Pancreas (tissue), 10 donors: Measurements from ENCODE around the gene TMEM269. TPM values are rescaled to one million over a fixed set of nuclear protein-coding genes. Genes with fewer than 3 reads are reported as not detected.
"Not testable (repeated sequence)": the region's sequence is repeated elsewhere in the genome, so short reads cannot be mapped to it uniquely, and the experiment has no call there.

ENCODE experiments used
- ATAC-seq, 4 donors: fragments of 200-7000 bp; cut with Tn5 transposase; one replicate each; pipeline versions ENCODE4 v1.8.0 to v1.9.1; 2020; ENCODE audit warnings: mild to moderate bottlenecking in 4 of 4, moderate library complexity in 4 of 4
- DNase-seq, 6 donors: peaks; one replicate each; pipeline ENCODE4 v3.0.0-alpha.2; 2020
- FAIRE-seq: peaks from 2 replicates; lab custom pipeline; 2012; peaks lifted over from hg19 to GRCh38; lab: Jason Lieb, UNC
- H3K27ac ChIP-seq, 4 donors: fragments of 200-600 bp; sonication (generic); 1 replicate in 3 of 4; 2 replicates in 1 of 4; pipeline versions ENCODE4 v1.5.0 to v1.8.0; 2020
- H3K27me3 ChIP-seq, 4 donors: fragments of 200-600 bp; one replicate each; pipeline ENCODE4 v1.8.0; 2021
- H3K36me3 ChIP-seq, 3 donors: fragments of 200-600 bp; sonication (generic) in 1 of 3; one replicate each; pipeline versions ENCODE4 v1.5.0 to v1.8.0; 2020 to 2021
- H3K4me1 ChIP-seq, 3 donors: fragments of 200-600 bp; one replicate each; pipeline ENCODE4 v1.8.0; 2021
- H3K4me3 ChIP-seq, 4 donors: fragments of 200-600 bp; sonication (generic) in 2 of 4; one replicate each; pipeline versions ENCODE4 v1.5.0 to v1.8.0; 2020 to 2021
- H3K9me3 ChIP-seq, 4 donors: fragments of 200-600 bp; one replicate each; pipeline ENCODE4 v1.8.0; 2021
- WGBS, 2 donors: extraction: QIAGEN DNeasy Blood & Tissue Kit; methylation state at CpG; one replicate each; pipeline ENCODE4 v1.1.7; 2013; 5-methylcytosine and 5-hydroxymethylcytosine counted together
- intact Hi-C, 3 donors: fragments of 100-400 bp; cut with DNase I; formaldehyde crosslinking; loops; one replicate each; pipeline versions ENCODE4 v1.11.1 to v1.14.2; 2022
- polyA plus RNA-seq, 2 donors: library from polyadenylated mRNA; stranded (reverse); fragments of 200-250 nt; gene quantifications; one replicate each; pipeline ENCODE4 v1.2.3, GENCODE V29; 2013
- total RNA-seq, 6 donors: library from RNA; stranded (reverse); fragmentation: NEBNext Ultra II Directional in 4 of 6; extraction: Animal tissue kit (Norgen Biotek cat#: 25700) in 4 of 6; gene quantifications; one replicate each; pipeline versions ENCODE4 v1.2.1 to v1.2.4, GENCODE V29; 2021 to 2023
- TF ChIP-seq, protein P1 (sequence below), 4 donors: fragments of 200-600 bp; sonication (generic) in 3 of 4; IDR thresholded peaks; one replicate each; pipeline versions ENCODE4 v1.5.0 to v1.8.0; 2021; ENCODE audit warnings: antibody characterized with exemption in 4 of 4
- donor health status: healthy with polysubstance abuse.
- donor health status: DM: no; HTN: no; CAD: no; lungs with moderate emphysema.
- donor health status: DM: no; HTN: no; CAD: no.
- donor health status: control.
- donor health status: control.
- donor health status: Bipolar disorder and iron deficiency.
- donor health status: DM: yes; HTN: yes; CAD: no.
- donor health status: DM: no; HTN: no; CAD: no.
- donor health status: DM: no; HTN: no; CAD: no.
- donor health status: DM: yes; HTN: yes; CAD: no.

Gene TMEM269
- total and polyA plus RNA-seq, 8 donors: 0.04 to 0.35 (median 0.21) TPM; not detected in 4

DNA sequence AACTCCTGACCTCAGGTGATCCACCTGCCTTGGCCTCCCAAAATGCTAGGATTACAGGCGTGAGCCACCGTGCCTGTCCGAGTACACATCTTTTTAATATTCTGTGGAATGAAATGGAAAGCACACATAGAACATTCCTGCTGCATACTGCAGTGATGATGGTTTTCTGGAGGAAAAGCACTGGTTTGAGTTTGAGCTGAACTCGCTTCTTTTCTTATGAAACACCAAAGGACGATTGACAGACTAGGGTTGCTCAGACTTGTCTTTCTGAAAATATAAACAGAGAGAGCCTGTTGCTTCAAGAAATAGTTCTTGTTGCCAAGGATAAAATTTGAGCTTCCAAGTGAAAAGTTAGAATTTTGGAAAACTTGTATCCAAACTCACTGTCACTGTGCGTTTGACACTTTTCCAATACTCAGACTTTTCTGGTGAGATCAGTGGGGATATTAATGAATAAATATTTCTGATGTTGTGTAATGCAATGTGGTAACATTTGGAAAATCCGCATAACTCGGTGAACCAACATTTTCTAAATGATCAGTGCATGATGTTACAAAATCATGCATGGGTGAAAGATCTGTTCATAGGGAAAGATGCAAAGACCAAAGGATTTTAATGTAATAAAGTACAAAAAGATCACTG, 17.2 kb downstream of the TMEM269 start:
- Histone ChIP-seq H3K9me3 (no peaks in the 10 kb centered on the region), H3K4me3 (no peak overlapping the region), H3K4me1 (peaks cover 0 to 4% (median 0%) of the 10 kb centered on the region in 3 donors), H3K27me3 (no peaks in the 10 kb centered on the region), H3K36me3 (no peaks in the 10 kb centered on the region), H3K27ac (no peak overlapping the region)
- ATAC-seq (peak in 1 of 4 donors; percentile 27), FAIRE-seq (no peak), DNase-seq (no peak)
- TF ChIP-seq, protein P1, sequence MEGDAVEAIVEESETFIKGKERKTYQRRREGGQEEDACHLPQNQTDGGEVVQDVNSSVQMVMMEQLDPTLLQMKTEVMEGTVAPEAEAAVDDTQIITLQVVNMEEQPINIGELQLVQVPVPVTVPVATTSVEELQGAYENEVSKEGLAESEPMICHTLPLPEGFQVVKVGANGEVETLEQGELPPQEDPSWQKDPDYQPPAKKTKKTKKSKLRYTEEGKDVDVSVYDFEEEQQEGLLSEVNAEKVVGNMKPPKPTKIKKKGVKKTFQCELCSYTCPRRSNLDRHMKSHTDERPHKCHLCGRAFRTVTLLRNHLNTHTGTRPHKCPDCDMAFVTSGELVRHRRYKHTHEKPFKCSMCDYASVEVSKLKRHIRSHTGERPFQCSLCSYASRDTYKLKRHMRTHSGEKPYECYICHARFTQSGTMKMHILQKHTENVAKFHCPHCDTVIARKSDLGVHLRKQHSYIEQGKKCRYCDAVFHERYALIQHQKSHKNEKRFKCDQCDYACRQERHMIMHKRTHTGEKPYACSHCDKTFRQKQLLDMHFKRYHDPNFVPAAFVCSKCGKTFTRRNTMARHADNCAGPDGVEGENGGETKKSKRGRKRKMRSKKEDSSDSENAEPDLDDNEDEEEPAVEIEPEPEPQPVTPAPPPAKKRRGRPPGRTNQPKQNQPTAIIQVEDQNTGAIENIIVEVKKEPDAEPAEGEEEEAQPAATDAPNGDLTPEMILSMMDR (IDR thresholded peaks at IDR 0.05): no peak
- 85 to 87% methylated on average over 8 of the region's 8 CpGs for WGBS, 2 donors
- intact Hi-C loops: no loop called here

DNA sequence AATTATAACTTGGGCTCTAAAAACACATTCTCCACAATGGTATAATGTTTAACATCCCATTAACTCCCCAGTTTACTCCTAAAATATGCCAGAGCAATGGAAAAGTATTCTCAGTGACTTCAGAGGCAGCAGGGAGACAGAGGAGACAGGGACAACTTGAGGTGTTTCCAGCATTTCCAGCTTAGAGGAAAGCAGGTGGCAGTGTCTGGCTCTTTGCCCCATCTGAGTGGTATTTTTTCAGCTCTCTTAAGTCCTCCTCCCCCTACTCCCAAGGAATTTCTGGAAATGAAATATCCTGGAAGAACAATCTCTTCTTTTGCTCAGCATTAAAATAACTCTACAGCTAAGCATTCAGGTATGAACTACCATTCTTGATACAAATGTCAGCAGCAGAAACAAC, 21.4 kb downstream of the TMEM269 start:
- no peak for ATAC-seq
- TF ChIP-seq, protein P1 (IDR thresholded peaks at IDR 0.05): no peak

DNA sequence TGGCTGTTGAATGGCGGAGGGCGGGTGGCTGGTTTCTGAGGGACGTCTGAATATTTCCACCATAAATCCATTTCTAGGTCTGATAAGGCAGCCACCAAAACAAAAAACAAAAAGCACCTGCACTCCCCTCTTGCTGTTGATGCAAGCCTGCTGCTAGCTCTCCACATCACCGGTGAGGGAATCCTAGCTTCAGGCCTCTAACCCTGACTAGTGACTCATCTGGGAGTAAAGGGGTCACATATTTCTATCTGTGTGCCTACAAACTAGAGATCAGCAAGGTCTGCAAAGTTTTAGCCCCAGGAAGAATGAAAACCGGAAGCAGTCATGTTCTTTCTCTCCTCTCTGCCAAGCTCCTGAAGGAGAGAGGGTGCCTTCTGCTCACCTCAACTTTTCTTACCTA, 21.8 kb downstream of the TMEM269 start:
- Histone ChIP-seq H3K9me3 (no peaks in the 10 kb centered on the region), H3K36me3 (no peaks in the 10 kb centered on the region), H3K4me1 (no peaks in the 10 kb centered on the region), H3K4me3 (no peak overlapping the region), H3K27me3 (no peaks in the 10 kb centered on the region), H3K27ac (no peak overlapping the region)
- intact Hi-C loops: no loop called here
- WGBS, 2 donors: 89 to 90% methylated on average over 5 of the region's 5 CpGs
- DNase-seq: no peak
- no peak for ATAC-seq
- FAIRE-seq: no peak
- TF ChIP-seq, protein P1 (IDR thresholded peaks at IDR 0.05): no peak

More for the DNA sequence above, 21.4 kb downstream of the TMEM269 start:
- no peak for FAIRE-seq
- H3K36me3 ChIP-seq: no peaks in the 10 kb centered on the region
- no peaks in the 10 kb centered on the region for H3K9me3 ChIP-seq
- H3K27me3 ChIP-seq: no peaks in the 10 kb centered on the region
- intact Hi-C loops: no loop called here
- H3K4me1 ChIP-seq: no peaks in the 10 kb centered on the region
- H3K4me3 ChIP-seq: no peak overlapping the region
- H3K27ac ChIP-seq: no peak overlapping the region
- no peak for DNase-seq

DNA sequence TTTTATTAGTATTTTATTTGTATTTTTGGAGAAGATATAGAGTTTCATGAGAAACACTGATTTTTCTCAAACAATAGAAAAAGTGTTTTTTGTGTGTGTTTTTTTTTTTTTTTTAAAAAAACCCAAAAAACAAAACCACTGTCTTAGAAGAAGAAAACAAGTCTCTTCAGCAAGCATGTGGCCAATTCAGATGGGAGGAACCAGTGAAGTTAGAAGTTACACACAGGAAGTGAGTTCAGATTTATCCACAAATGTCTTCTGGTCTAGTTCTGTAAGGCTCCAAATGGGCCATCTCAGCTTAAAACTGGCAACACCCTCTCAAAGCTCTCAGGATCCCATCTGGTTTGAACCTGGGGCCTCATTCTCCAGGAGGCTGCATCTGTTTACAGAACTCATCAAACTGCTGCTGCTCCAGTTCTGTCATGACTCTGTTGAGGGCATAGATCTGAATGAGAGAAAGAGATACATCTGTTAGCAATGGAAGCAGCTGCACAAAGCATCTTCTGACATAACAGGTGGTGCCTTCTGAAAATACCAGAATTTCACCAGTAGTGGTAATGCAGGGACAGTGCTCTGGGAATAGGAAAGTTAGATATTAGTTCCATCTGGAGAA, 22.4 kb downstream of the TMEM269 start:
- ATAC-seq (no peak), DNase-seq (no peak), FAIRE-seq (no peak)
- H3K4me3 ChIP-seq: no peak overlapping the region
- no peak overlapping the region for H3K27ac ChIP-seq
- no peaks in the 10 kb centered on the region for H3K4me1 ChIP-seq
- TF ChIP-seq, protein P1 (IDR thresholded peaks at IDR 0.05): no peak
- H3K9me3 ChIP-seq: no peaks in the 10 kb centered on the region
- no peaks in the 10 kb centered on the region for H3K27me3 ChIP-seq
- intact Hi-C loops: no loop called here
- no peaks in the 10 kb centered on the region for H3K36me3 ChIP-seq

DNA sequence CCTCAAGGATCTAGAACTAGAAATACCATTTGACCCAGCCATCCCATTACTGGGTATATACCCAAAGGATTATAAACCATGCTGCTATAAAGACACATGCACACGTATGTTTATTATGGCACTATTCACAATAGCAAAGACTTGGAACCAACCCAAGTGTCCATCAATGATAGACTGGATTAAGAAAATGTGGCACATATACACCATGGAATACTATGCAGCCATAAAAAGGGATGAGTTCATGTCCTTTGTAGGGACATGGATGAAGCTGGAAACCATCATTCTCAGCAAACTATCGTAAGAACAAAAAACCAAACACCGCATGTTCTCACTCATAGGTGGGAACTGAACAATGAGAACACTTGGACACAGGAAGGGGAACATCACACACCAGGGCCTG, 30.0 kb downstream of the TMEM269 start:
- 84 to 95% methylated on average over 2 to 3 of the region's 3 CpGs for WGBS, 2 donors
- intact Hi-C loops, DNase-seq, H3K9me3 ChIP-seq, FAIRE-seq, H3K27me3 ChIP-seq, H3K4me3 ChIP-seq, H3K36me3 ChIP-seq, ATAC-seq, H3K27ac ChIP-seq: not testable (repeated sequence)
- peaks cover 0 to 24% (median 7%) of the 10 kb centered on the region in 3 donors for H3K4me1 ChIP-seq
